H9 (cell line): ENCODE results near the gene ADAMTS13. TPM values are rescaled to one million over a fixed set of nuclear protein-coding genes. Genes with fewer than 3 reads are reported as not detected.

ENCODE experiments used
- DNase-seq: peaks from one replicate; pipeline ENCODE4 v3.0.0-alpha.2; 2017
- H2AFZ ChIP-seq: one replicate; pipeline ENCODE4 v1.6.1; 2013; ENCODE audit warnings: mild to moderate bottlenecking, low read length, control low read depth, moderate library complexity
- H2AK5ac ChIP-seq: 2 replicates; pipeline ENCODE4 v1.6.1; 2013; ENCODE audit warnings: low read length, control low read depth, mixed read lengths; ENCODE audit not compliant: insufficient read length
- H2BK120ac ChIP-seq: one replicate; pipeline ENCODE4 v1.6.1; 2013; ENCODE audit warnings: low read depth, mild to moderate bottlenecking, low read length, control low read depth, inconsistent platforms; ENCODE audit not compliant: poor library complexity, severe bottlenecking
- H2BK12ac ChIP-seq: 2 replicates; pipeline ENCODE4 v1.6.1; 2013; ENCODE audit warnings: low read length, control low read depth, mixed read lengths, low read depth; ENCODE audit not compliant: insufficient read length
- H2BK15ac ChIP-seq: 2 replicates; pipeline ENCODE4 v1.6.1; 2013; ENCODE audit warnings: low read depth, low read length, control low read depth
- H2BK20ac ChIP-seq: one replicate; pipeline ENCODE4 v1.6.1; 2013; ENCODE audit warnings: low read depth, mild to moderate bottlenecking, low read length, control low read depth, inconsistent platforms; ENCODE audit not compliant: poor library complexity, severe bottlenecking
- H2BK5ac ChIP-seq: 2 replicates; pipeline ENCODE4 v1.6.1; 2013; ENCODE audit warnings: low read length, control low read depth, mixed read lengths; ENCODE audit not compliant: insufficient read length
- H3K14ac ChIP-seq: 2 replicates; pipeline ENCODE4 v1.6.1; 2013; ENCODE audit warnings: low read length, control low read depth; ENCODE audit not compliant: insufficient read depth
- H3K18ac ChIP-seq: 2 replicates; pipeline ENCODE4 v1.6.1; 2013; ENCODE audit warnings: low read depth, mild to moderate bottlenecking, mixed read lengths, low read length, control low read depth; ENCODE audit not compliant: insufficient read length
- H3K23ac ChIP-seq: 2 replicates; pipeline ENCODE4 v1.6.1; 2013; ENCODE audit warnings: low read length, control low read depth, mixed read lengths, low read depth; ENCODE audit not compliant: insufficient read length
- H3K23me2 ChIP-seq: 2 replicates; pipeline ENCODE4 v1.6.1; 2013; ENCODE audit warnings: low read depth, mild to moderate bottlenecking, mixed read lengths, low read length, control low read depth; ENCODE audit not compliant: insufficient read length, poor library complexity, severe bottlenecking
- H3K27ac ChIP-seq: 2 replicates; pipeline ENCODE4 v1.5.1; 2013; ENCODE audit warnings: low read length, control low read depth, mixed read lengths, low read depth; ENCODE audit not compliant: insufficient read length
- H3K27me3 ChIP-seq: 2 replicates; pipeline ENCODE4 v1.6.1; 2013; ENCODE audit warnings: low read length, control low read depth, inconsistent platforms; ENCODE audit not compliant: insufficient read depth
- H3K4ac ChIP-seq: 2 replicates; pipeline ENCODE4 v1.6.1; 2013; ENCODE audit warnings: low read depth, mild to moderate bottlenecking, control low read depth, inconsistent platforms, low read length, moderate library complexity
- H3K4me1 ChIP-seq: 2 replicates; pipeline ENCODE4 v1.6.1; 2013; ENCODE audit warnings: low read length, control low read depth, inconsistent platforms; ENCODE audit not compliant: insufficient read depth
- H3K4me2 ChIP-seq: 2 replicates; pipeline ENCODE4 v1.6.1; 2013; ENCODE audit warnings: low read length, control low read depth, mixed read lengths; ENCODE audit not compliant: insufficient read length, insufficient read depth
- H3K56ac ChIP-seq: 2 replicates; pipeline ENCODE4 v1.6.1; 2013; ENCODE audit warnings: low read depth, mild to moderate bottlenecking, mixed read lengths, low read length, control low read depth; ENCODE audit not compliant: insufficient read length
- H3K79me1 ChIP-seq: 2 replicates; pipeline ENCODE4 v1.6.1; 2013; ENCODE audit warnings: low read depth, mild to moderate bottlenecking, moderate library complexity, low read length, control low read depth, inconsistent platforms; ENCODE audit not compliant: insufficient read depth, poor library complexity, severe bottlenecking
- H3K79me2 ChIP-seq: 2 replicates; pipeline ENCODE4 v1.6.1; 2013; ENCODE audit warnings: low read length, control low read depth, inconsistent platforms; ENCODE audit not compliant: insufficient read depth
- H3K9ac ChIP-seq: 2 replicates; pipeline ENCODE4 v1.6.1; 2013; ENCODE audit warnings: low read length, control low read depth, mixed read lengths; ENCODE audit not compliant: insufficient read length; ENCODE audit errors: extremely low read depth
- H3K9me3 ChIP-seq: one replicate; pipeline ENCODE4 v1.6.1; 2013; ENCODE audit warnings: low read depth, low read length, inconsistent platforms; ENCODE audit not compliant: control insufficient read depth
- H3T11ph ChIP-seq: one replicate; pipeline ENCODE4 v1.6.1; 2013; ENCODE audit warnings: mild to moderate bottlenecking, low read length, control low read depth, inconsistent platforms
- H4K20me1 ChIP-seq: one replicate; pipeline ENCODE4 v1.6.1; 2013; ENCODE audit not compliant: control insufficient read depth, insufficient read length, insufficient read depth
- H4K5ac ChIP-seq: 2 replicates; pipeline ENCODE4 v1.6.1; 2013; ENCODE audit warnings: low read depth, mild to moderate bottlenecking, mixed read lengths, low read length, control low read depth; ENCODE audit not compliant: insufficient read length
- H4K8ac ChIP-seq: replicated peaks from 2 replicates; pipeline ENCODE4 v1.6.1; 2013; ENCODE audit warnings: low read length, control low read depth, mixed read lengths, low read depth; ENCODE audit not compliant: insufficient read length
- H4K91ac ChIP-seq: 2 replicates; pipeline ENCODE4 v1.6.1; 2013; ENCODE audit warnings: low read depth, mild to moderate bottlenecking, moderate library complexity, mixed read lengths, low read length, control low read depth; ENCODE audit not compliant: insufficient read length
- H3K27ac Mint-ChIP-seq, 3 experiments: 2 replicates in 2 of 3; 3 replicates in 1 of 3; pipeline ENCODE4 v1.8.0; 2020 to 2021; ENCODE audit warnings: mixed read lengths in 3 of 3, mild to moderate bottlenecking in 1 of 3, moderate library complexity in 1 of 3
- H3K27me3 Mint-ChIP-seq: 2 replicates; pipeline ENCODE4 v1.8.0; 2021; ENCODE audit warnings: low read depth, mild to moderate bottlenecking, moderate library complexity, mixed read lengths
- H3K36me3 Mint-ChIP-seq, 3 experiments: 2 replicates in 2 of 3; 3 replicates in 1 of 3; pipeline ENCODE4 v1.8.0; 2020 to 2021; ENCODE audit warnings: low read depth in 3 of 3, mixed read lengths in 3 of 3; ENCODE audit not compliant: insufficient read depth in 1 of 3
- H3K4me1 Mint-ChIP-seq, 2 experiments: 2 replicates each; pipeline ENCODE4 v1.8.0; 2020; ENCODE audit warnings: mixed read lengths in 2 of 2
- H3K4me3 Mint-ChIP-seq, 2 experiments: 2 replicates in 1 of 2; 3 replicates in 1 of 2; pipeline ENCODE4 v1.8.0; 2020 to 2021; ENCODE audit warnings: mild to moderate bottlenecking in 2 of 2, mixed read lengths in 2 of 2, moderate library complexity in 1 of 2
- H3K9me3 Mint-ChIP-seq, 2 experiments: 2 replicates in 1 of 2; 3 replicates in 1 of 2; pipeline ENCODE4 v1.8.0; 2020; ENCODE audit warnings: mild to moderate bottlenecking in 2 of 2, mixed read lengths in 2 of 2, moderate library complexity in 1 of 2
- WGBS: extraction: QIAGEN DNeasy Blood & Tissue Kit; methylation state at CpG from one replicate; pipeline ENCODE4 v1.1.7; 2013; ENCODE audit warnings: missing lambda C conversion rate, low lambda C conversion rate, mixed read lengths; ENCODE audit not compliant: insufficient read length; ENCODE audit errors: extremely low coverage; 5-methylcytosine and 5-hydroxymethylcytosine counted together
- total RNA-seq: library from RNA; stranded (reverse); gene quantifications from 2 replicates; pipeline ENCODE4 v1.2.1, GENCODE V29; 2021
- TF ChIP-seq, protein P1 (sequence below): fragments of 200-600 bp; sonication (generic); conservative IDR thresholded peaks from 3 replicates; pipeline ENCODE4 v1.8.0; 2021; ENCODE audit warnings: antibody characterized with exemption, mild to moderate bottlenecking

Gene ADAMTS13
- total RNA-seq, 1 experiment from 2014 or later = 8.8 TPM

DNA sequence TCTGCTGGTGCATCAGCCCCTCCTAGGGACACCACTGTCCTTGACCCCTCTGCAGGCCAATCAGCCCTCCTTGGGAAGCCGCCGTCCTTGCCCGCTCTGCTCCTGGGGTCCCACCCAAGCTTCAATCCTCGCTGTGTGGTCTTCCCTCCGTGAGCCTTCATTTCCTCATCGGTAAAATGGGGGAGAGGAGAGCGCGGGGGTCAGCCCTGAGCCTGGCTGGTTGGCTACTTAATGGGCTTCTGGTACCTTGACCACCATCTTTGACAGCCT lies 69.4 kb downstream of the ADAMTS13 start:
- Histone ChIP-seq H4K91ac (no peak overlapping the region), H4K8ac (no peak overlapping the region), H2BK20ac (no peak overlapping the region), H3K4me1 (no peaks in the 10 kb centered on the region), H2AFZ (no peak overlapping the region), H3K79me2 (no peaks in the 10 kb centered on the region), H2BK120ac (no peak overlapping the region), H2BK12ac (no peak overlapping the region), H3T11ph (no peak overlapping the region), H3K27me3 (no peaks in the 10 kb centered on the region), H3K79me1 (no peaks in the 10 kb centered on the region), H3K4ac (no peak overlapping the region), H3K23ac (no peak overlapping the region), H4K20me1 (no peaks in the 10 kb centered on the region), H3K14ac (no peak overlapping the region), H2BK5ac (no peak overlapping the region), H3K4me2 (no peak overlapping the region), H3K23me2 (no peaks in the 10 kb centered on the region), H3K9ac (no peak overlapping the region), H2AK5ac (no peak overlapping the region), H3K9me3 (no peaks in the 10 kb centered on the region), H3K56ac (no peak overlapping the region), H2BK15ac (no peak overlapping the region), H3K27ac (no peak overlapping the region), H3K18ac (no peak overlapping the region), H4K5ac (no peak overlapping the region)
- H3K9me3 Mint-ChIP-seq = no peaks in the 10 kb centered on the region
- no peaks in the 10 kb centered on the region for H3K4me1 Mint-ChIP-seq
- H3K27me3 Mint-ChIP-seq = peaks cover 2% of the 10 kb centered on the region
- WGBS = no CpG with 5 or more reads among the region's 8 CpGs
- TF ChIP-seq, protein P1, sequence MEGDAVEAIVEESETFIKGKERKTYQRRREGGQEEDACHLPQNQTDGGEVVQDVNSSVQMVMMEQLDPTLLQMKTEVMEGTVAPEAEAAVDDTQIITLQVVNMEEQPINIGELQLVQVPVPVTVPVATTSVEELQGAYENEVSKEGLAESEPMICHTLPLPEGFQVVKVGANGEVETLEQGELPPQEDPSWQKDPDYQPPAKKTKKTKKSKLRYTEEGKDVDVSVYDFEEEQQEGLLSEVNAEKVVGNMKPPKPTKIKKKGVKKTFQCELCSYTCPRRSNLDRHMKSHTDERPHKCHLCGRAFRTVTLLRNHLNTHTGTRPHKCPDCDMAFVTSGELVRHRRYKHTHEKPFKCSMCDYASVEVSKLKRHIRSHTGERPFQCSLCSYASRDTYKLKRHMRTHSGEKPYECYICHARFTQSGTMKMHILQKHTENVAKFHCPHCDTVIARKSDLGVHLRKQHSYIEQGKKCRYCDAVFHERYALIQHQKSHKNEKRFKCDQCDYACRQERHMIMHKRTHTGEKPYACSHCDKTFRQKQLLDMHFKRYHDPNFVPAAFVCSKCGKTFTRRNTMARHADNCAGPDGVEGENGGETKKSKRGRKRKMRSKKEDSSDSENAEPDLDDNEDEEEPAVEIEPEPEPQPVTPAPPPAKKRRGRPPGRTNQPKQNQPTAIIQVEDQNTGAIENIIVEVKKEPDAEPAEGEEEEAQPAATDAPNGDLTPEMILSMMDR = no peak
- H3K4me3 Mint-ChIP-seq = no peak overlapping the region
- H3K27ac Mint-ChIP-seq = 0 out of 7 replicates have a peak overlapping the region, but pooled peaks of 1 of the 3 experiments have one; percentile 15
- no peaks in the 10 kb centered on the region for H3K36me3 Mint-ChIP-seq
- no peak for DNase-seq
